Smooth muscle cell of the brain vasculature (primary cell): ENCODE data around the gene ID3.
A peak's percentile ranks its signal among the peaks of the same experiment; 100 is the strongest.

ENCODE experiments used
- DNase-seq: peaks from one replicate; pipeline ENCODE4 v3.0.0-alpha.2; 2012; ENCODE audit warnings: low read depth, low spot score

ID3 gene, protein sequence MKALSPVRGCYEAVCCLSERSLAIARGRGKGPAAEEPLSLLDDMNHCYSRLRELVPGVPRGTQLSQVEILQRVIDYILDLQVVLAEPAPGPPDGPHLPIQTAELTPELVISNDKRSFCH

DNA sequence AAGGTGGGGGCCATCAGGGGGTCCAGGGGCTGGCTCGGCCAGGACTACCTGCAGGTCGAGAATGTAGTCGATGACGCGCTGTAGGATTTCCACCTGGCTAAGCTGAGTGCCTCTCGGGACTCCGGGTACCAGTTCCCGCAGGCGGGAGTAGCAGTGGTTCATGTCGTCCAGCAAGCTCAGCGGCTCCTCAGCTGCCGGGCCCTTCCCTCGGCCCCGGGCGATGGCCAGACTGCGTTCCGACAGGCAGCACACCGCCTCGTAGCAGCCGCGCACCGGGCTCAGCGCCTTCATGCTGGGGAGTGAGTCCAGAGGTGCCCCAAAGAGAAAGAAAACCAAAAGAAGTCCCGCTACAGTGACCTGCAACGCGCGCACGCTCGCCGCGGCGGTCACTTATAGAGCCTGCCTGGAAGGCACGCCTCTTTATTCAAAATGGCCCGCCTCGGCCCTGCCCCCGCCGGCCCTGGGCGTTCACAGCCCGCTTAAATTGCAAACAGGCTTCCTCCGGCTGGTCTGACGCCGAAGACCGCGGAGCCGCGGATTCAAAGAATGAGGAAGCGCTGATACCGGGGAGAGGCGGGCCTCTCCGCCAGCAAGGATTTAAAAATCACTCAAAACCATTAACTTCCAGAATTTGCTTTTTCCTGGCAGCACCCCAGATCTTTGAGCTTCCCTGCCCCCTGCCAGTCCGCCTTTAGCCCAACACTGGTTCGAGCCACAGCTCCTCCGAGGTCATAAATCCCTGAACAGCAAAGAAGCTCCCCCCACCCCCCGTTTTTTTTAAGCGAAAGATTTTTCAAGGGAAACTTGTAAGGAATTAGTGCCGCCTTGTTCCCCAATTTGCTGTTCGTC, at the start of gene ID3:
Gene ID3, minus strand, starts transcription at position 366 of the 849 bp plus-strand sequence. Its CDS starts 75 bp downstream, at position 291.
- peak; percentile 95 for DNase-seq

DNA sequence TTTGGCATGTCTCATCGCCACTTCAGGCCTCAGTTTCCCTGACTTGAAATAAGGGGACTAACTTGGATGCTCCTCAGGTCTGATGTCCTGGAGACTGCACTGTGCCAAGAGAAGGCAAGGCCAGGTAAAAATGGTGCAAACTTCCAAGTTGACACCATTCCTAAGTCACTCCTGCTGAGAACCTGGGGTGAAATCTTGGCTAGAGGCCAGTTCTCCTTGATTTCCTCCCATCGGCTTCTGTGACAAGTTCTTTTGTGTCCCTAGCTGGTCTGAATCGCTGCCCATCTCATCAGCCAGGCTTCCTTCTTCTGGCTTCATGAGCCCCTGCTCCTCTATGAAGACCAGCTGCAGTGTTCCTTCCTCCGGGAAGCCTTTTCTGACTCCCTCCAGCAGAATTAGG, 48.6 kb upstream of the ID3 start:
- DNase-seq: no peak

DNA sequence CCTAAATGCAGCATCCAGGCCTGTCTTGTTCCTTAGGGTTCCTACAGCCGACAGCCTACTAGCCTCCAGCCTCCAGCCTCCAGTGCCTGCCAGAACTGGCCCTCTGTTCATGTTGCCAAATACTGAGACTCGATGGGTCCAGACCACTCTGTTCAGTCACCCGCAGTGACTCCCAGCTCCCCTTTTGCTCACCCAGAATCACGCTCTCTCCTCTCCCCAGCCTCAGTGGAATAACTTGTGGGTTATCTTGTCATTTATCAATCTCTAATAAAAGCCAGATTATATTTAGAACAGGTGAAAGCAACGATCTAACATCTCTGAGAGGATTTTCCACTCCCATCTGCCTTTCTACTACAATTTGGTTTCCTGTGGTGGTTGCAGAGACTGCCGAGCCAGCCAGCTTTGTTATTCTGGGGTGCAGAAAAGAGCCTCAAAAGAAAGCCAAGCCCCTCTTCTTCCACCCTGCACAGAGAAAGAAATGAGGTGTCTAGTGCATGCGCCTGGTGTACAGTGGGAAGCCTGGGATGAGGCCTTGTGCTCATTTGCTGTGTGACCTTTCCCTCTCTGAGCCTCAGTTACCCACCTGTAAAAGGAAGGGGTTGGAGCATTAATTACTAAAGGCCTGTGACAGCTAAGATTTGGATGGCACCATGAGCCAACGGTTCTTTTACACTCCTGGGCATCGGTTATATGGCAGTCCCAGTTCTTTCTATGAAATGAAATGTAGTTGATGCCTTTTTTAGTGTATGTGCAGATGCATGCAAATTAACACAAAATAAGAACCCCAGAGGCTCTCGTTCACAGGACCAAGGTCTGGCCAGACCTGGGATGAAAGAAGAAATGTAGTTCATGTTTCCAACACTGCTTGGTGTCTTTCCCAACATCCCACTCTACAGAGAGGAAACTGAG, 42.9 kb upstream of the ID3 start:
- no peak for DNase-seq

GRCh38 chr1:23601135-23601967, 42.0 kb upstream of the ID3 start:
- no peak for DNase-seq

- no peak for DNase-seq
Measured at GRCh38 chr1:23600283-23600682, 41.0 kb upstream of the ID3 start.

- DNase-seq: no peak
Measured at GRCh38 chr1:23599125-23599524, 39.8 kb upstream of the ID3 start.

GRCh38 chr1:23598424-23598823, 39.1 kb upstream of the ID3 start:
- no peak for DNase-seq

DNA sequence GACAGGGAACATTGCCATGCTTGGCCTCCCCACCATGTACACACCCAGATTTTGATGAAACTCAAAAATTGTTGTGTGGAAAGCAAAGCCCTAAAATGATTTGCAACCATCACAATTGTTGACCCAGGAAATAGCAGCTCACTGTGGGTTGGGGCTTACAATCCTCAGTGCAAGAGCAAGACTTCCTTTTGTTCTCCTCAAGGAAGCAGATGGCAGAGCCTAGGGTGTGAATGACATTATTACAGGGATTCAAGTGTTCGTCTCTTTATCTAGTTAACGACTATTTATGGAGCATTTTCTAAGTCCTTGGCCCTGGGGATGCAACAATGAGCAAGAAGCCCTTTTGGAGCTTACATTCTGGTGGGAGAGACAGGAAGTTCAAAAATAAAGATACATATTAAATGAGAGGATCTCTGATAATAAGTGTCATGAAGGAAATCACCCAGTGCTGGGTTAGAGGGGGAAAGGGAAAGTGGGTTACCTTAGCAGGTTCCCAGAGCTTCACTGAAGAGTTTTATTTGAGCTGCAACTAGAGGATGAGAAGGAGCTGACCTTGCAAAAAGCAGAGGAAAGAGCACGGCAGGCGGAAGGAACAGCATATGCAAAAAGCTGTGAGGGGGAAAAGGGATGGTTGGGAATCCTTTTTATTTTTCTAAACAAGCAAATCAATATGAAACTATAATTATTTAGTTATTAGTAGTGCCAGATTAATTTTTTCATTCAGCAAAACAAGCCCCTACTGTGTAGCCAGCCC, 38.5 kb upstream of the ID3 start:
- DNase-seq: no peak

DNA sequence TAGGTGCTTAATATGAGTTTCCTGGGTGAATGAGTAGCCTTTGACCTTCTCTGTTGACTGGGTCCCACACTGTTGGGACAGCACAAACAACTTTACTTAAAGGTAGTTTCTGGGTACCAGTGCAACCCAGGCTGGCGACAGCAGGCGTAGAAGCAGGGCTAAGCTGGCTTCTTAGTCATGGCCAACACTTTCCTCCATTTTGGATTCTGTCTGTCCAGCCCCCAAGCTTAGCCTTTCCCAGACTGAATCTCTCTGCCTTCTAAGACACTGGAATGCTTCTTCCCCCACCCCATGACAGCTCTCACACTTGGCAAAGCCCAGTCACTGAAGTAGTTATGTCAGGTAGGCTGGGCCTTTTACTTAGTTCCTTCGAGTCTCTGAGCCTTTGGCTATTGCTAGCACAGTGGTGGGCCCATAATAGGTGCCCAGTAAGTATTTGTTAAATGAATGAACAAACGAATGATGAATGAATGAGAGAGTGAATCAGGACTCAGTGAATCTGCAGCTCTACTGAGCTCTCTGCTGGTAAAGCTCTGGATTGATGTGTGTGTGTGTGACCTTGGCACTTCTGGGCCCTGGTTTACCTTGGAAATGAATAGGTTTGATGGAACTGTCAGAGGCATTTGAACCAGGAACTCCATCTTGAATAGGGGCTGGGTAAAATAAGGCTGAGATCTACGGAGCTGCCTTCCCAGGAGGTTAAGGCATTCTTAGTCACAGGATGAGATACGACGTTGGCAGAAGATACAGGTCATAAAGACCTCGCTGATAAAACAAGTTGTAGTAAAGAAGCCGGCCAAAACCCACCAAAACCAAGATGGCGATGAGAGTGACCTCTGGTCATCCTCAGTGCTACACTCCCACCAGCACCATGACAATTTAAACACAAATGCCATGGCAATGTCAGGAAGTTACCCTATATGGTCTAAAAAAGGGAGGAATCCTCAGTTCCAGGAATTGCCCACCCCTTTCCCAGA, 37.4 kb upstream of the ID3 start:
- no peak for DNase-seq

- DNase-seq: no peak
Measured at GRCh38 chr1:23594927-23595353, 35.6 kb upstream of the ID3 start.

DNA sequence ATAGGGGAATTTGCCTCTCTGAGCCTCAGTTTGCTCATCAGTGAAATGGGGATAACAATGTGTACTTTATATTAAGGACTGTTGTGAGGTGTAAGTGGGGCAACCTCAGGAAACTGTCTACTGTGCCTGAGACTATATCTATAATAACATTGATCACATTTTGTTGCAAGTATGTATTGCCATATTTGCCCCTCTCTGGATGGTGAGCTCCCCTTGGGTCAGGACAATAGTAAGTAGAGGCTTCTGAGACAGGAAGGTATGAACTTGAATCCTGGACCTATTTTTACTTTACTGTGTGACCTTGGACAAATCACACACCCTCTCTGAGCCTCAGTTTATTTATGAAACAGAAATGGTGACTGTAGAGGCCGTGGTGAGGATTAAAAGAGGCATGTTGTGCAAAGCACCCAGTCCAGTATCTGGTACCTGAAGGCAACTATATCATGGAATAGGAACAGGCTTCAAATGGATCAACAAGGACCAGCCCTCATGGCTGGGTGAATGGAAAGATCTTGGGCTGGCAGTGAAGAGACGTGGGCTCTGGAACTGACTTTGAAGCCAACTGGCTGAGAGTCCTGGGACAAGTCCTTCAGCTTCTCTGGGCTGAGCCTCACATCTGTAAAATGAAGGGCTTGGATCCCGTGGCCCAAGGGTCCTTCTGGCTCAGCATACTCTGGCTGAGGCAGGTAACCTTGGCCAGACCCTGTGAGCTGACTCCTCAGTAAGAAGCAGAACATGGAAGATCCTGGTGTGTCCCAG, 35.0 kb upstream of the ID3 start:
- no peak for DNase-seq

GRCh38 chr1:23593556-23594148, 34.4 kb upstream of the ID3 start:
- DNase-seq: no peak

DNA sequence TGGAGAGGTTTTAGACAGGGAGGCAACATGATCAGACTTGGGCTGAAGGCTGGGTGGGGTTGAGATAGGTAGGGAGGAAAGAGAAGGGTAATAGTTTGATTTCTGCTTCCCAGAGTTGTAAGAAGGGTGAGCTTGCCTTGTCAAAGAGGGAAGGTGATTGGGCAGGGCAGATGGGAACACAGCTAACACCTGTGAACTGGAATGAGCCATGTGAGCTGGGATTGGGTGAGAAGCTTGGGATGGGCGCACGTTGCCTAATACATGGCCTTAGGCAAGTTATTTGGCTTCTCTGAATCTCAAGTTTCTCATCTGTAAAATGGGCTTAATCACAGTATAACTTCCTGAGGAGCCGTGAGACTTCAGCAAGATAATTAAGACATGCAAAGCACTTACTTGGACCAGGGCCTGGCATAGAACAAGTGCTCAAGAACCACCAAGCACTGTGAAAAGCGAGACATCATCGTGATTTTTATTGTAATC, 33.8 kb upstream of the ID3 start:
- DNase-seq: no peak

GRCh38 chr1:23592209-23592892, 33.0 kb upstream of the ID3 start:
- DNase-seq: no peak

GRCh38 chr1:23591460-23592208, 32.3 kb upstream of the ID3 start:
- DNase-seq: no peak

- no peak for DNase-seq
Measured at GRCh38 chr1:23590058-23590783, 30.9 kb upstream of the ID3 start.
